Adrenal gland (tissue), 12 donors: ENCODE results near the gene WIPF3. TPM values are rescaled to one million over a fixed set of nuclear protein-coding genes. Genes with fewer than 3 reads are reported as not detected.

ENCODE experiments used
- DNase-seq, 7 donors: peaks; one replicate each; pipeline ENCODE4 v3.0.0-alpha.2; 2019 to 2020
- H3K27ac ChIP-seq, 5 donors: fragments of 200-600 bp; sonication (generic) in 4 of 5; 1 replicate in 3 of 5; 2 replicates in 2 of 5; pipeline versions ENCODE4 v1.5.1 to v1.8.0; 2016 to 2020; ENCODE audit warnings: mild to moderate bottlenecking in 1 of 5
- H3K27me3 ChIP-seq: fragments of 200-600 bp; 2 replicates; pipeline ENCODE4 v1.8.0; 2021
- H3K36me3 ChIP-seq, 2 donors: fragments of 200-600 bp; replicated peaks in 1 of 2; 1 replicate in 1 of 2; 2 replicates in 1 of 2; pipeline versions ENCODE4 v1.5.1 to v1.8.0; 2018 to 2022
- H3K4me1 ChIP-seq, 2 donors: fragments of 200-600 bp; replicated peaks in 1 of 2; 1 replicate in 1 of 2; 2 replicates in 1 of 2; pipeline versions ENCODE4 v1.5.1 to v1.8.0; 2018 to 2021
- H3K4me3 ChIP-seq, 4 donors: fragments of 200-600 bp; sonication (generic) in 3 of 4; one replicate each; pipeline ENCODE4 v1.5.1; 2016 to 2018
- H3K9me3 ChIP-seq, 3 donors: fragments of 200-600 bp; sonication (generic) in 1 of 3; replicated peaks in 1 of 3; 1 replicate in 2 of 3; 2 replicates in 1 of 3; pipeline versions ENCODE4 v1.5.1 to v1.8.0; 2016 to 2021
- POLR2A ChIP-seq, 2 donors: fragments of 450-650 bp; IDR thresholded peaks; one replicate each; pipeline ENCODE4 v1.6.1; 2017; ENCODE audit warnings: antibody characterized with exemption in 2 of 2, mild to moderate bottlenecking in 2 of 2, moderate library complexity in 1 of 2
- WGBS, 4 donors: extraction: QIAGEN DNeasy Blood & Tissue Kit in 2 of 4; methylation state at CpG; one replicate each; pipeline versions ENCODE4 v1.1.5 to v1.1.7; 2013 to 2017; 5-methylcytosine and 5-hydroxymethylcytosine counted together
- intact Hi-C, 2 donors: fragments of 100-400 bp; cut with DNase I; formaldehyde crosslinking; loops; one replicate each; pipeline versions ENCODE4 v1.14.1 to v1.15.0; 2022 to 2023
- polyA plus RNA-seq, 3 donors: library from polyadenylated mRNA; stranded (reverse); fragments of 200-250 nt in 2 of 3; fragments of 350-450 nt in 1 of 3; fragmentation: Illumina TruSeq in 1 of 3; extraction: RNeasy Lipid Tissue Mini Kit (QIAGEN cat#74804) in 1 of 3; gene quantifications; one replicate each; pipeline ENCODE4 v1.2.3, GENCODE V29; 2013 to 2014
- total RNA-seq, 9 donors: library from RNA; depleted of rRNA in 4 of 9; stranded (reverse); fragments of >200 nt in 4 of 9; fragments of 120-200 nt in 1 of 9; fragmentation: NEBNext Ultra II Directional in 1 of 9; extraction: Animal tissue kit (Norgen Biotek cat#: 25700) in 1 of 9; gene quantifications; one replicate each; pipeline versions ENCODE4 v1.1.0 to v1.2.4, GENCODE V29; 2013 to 2023
- TF ChIP-seq, protein P1 (sequence below), 6 experiments: fragments of 450-650 bp in 4 of 6; fragments of 200-600 bp in 2 of 6; sonication (generic) in 1 of 6; IDR thresholded peaks; 1 replicate in 5 of 6; 2 replicates in 1 of 6; pipeline versions ENCODE4 v1.5.1 to v1.8.0; 2016 to 2021; ENCODE audit warnings: antibody characterized with exemption in 6 of 6, mild to moderate bottlenecking in 2 of 6, moderate library complexity in 1 of 6
- donor health status: healthy with polysubstance abuse.
- donor health status: Bipolar disorder and iron deficiency.
- donor health status: DM: yes; HTN: yes; CAD: no.
- donor health status: DM: no; HTN: no; CAD: no.
- donor health status: DM: no; HTN: no; CAD: no.
- donor health status: DM: yes; HTN: yes; CAD: no.

Gene WIPF3
- total and polyA plus RNA-seq, 12 donors = 0.50 to 16.0 (median 5.2) TPM

DNA sequence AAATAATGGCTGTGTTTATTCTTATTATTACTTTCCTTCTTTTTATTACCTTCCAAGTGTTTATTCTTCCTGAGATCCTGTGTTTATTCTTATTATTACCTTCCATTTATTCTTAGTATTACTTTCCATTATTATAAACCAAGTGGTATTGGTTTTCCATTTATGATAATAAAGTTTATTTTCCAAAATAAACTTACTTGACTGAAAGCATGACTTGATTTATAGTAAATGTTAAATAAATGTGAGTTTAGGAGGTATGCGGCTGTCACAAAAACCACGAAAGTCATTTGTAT, 20.2 kb downstream of the WIPF3 start:
- intact Hi-C loops = no loop called here
- no peak overlapping the region for H3K27ac ChIP-seq
- TF ChIP-seq, protein P1, sequence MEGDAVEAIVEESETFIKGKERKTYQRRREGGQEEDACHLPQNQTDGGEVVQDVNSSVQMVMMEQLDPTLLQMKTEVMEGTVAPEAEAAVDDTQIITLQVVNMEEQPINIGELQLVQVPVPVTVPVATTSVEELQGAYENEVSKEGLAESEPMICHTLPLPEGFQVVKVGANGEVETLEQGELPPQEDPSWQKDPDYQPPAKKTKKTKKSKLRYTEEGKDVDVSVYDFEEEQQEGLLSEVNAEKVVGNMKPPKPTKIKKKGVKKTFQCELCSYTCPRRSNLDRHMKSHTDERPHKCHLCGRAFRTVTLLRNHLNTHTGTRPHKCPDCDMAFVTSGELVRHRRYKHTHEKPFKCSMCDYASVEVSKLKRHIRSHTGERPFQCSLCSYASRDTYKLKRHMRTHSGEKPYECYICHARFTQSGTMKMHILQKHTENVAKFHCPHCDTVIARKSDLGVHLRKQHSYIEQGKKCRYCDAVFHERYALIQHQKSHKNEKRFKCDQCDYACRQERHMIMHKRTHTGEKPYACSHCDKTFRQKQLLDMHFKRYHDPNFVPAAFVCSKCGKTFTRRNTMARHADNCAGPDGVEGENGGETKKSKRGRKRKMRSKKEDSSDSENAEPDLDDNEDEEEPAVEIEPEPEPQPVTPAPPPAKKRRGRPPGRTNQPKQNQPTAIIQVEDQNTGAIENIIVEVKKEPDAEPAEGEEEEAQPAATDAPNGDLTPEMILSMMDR (IDR thresholded peaks at IDR 0.05) = no peak
- TF ChIP-seq POLR2A (IDR thresholded peaks at IDR 0.05) = no peak
- H3K36me3 ChIP-seq = no peaks in the 10 kb centered on the region
- H3K9me3 ChIP-seq = peaks cover 0 to 4% (median 0%) of the 10 kb centered on the region in 3 donors
- 92 to 97% (median 96%) methylated on average over 2 of the region's 2 CpGs for WGBS, 4 donors
- no peak for DNase-seq
- H3K4me3 ChIP-seq = no peak overlapping the region
- no peaks in the 10 kb centered on the region for H3K27me3 ChIP-seq
- no peaks in the 10 kb centered on the region for H3K4me1 ChIP-seq

DNA sequence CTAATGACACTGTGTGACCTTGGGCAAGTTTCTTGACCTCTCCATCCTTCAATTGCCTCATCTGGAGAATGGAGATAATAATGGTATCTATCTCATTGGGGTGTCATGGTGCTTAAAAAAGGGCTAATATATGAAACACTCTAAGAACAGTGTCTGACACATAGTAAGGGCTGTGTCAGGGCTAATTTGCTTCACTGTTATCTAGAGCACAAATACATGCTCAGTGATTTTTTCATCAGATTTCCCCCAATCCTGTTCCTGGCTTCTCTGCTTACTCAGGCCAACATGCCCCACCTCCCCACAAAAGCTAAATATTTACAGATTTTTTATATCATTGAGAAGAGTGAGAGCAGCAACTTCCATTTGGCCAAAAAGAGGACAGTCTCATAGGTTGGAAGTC, 20.6 kb downstream of the WIPF3 start:
- no peaks in the 10 kb centered on the region for H3K4me1 ChIP-seq
- H3K27me3 ChIP-seq = no peaks in the 10 kb centered on the region
- H3K27ac ChIP-seq = no peak overlapping the region
- intact Hi-C loops = no loop called here
- peaks cover 0 to under 1% (median 0%) of the 10 kb centered on the region in 3 donors for H3K9me3 ChIP-seq
- no peaks in the 10 kb centered on the region for H3K36me3 ChIP-seq
- no peak for DNase-seq
- TF ChIP-seq, protein P1 (IDR thresholded peaks at IDR 0.05) = no peak
- TF ChIP-seq POLR2A (IDR thresholded peaks at IDR 0.05) = no peak
- no peak overlapping the region for H3K4me3 ChIP-seq

DNA sequence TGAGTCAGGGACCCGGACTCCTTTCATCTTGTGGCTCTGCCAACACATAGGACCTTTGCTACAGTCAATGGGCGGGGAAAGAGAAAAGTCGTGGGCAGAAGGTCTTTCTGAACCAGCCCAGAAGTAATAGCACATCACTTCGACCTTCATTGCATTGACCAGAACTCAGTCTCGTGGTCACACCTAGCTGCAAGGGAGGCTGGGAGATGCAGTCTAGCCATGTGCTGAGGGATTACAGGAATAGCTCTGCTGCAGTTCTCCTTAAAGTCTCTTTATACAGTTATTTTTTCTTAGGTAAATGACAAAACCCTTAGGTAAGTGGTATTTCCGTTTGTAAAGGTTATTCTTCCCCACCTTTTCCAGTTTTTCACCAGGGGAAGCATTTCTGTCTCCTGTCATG, 25.4 kb downstream of the WIPF3 start:
- TF ChIP-seq, protein P1 (IDR thresholded peaks at IDR 0.05) = no peak
- TF ChIP-seq POLR2A (IDR thresholded peaks at IDR 0.05) = no peak
- Histone ChIP-seq H3K27me3 (no peaks in the 10 kb centered on the region), H3K4me3 (no peak overlapping the region), H3K36me3 (no peaks in the 10 kb centered on the region), H3K4me1 (no peaks in the 10 kb centered on the region), H3K9me3 (no peaks in the 10 kb centered on the region), H3K27ac (no peak overlapping the region)
- WGBS, 4 donors = 91 to 96% (median 92%) methylated on average over 6 of the region's 6 CpGs
- no peak for DNase-seq
- intact Hi-C loops = no loop called here

DNA sequence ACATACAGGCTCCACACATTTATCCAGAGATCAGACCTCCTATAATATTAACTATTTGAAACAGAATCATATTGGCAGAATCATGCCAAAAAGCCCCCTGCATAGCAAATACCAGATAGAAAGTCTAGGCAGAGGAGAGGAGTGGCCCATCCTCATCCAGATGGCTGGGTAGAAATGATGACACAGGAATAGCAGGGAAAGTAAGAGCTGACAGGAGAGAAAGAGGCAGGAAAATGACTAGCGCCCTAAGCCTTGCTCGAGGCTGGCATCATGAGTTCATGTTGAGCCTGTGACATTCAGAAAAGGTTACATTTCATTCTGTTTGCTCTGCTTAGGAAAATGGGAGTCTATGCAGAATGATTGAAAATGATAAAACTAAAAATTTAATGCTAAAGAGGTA, 27.6 kb downstream of the WIPF3 start:
- no peak overlapping the region for H3K4me3 ChIP-seq
- WGBS, 4 donors = 83 to 88% (median 86%) methylated on average over 2 of the region's 2 CpGs
- H3K27ac ChIP-seq = no peak overlapping the region
- DNase-seq = no peak
- intact Hi-C loops = no loop called here
- TF ChIP-seq, protein P1 (IDR thresholded peaks at IDR 0.05) = no peak
- TF ChIP-seq POLR2A (IDR thresholded peaks at IDR 0.05) = no peak
- H3K27me3 ChIP-seq = no peaks in the 10 kb centered on the region
- no peaks in the 10 kb centered on the region for H3K36me3 ChIP-seq
- H3K9me3 ChIP-seq = no peaks in the 10 kb centered on the region
- no peaks in the 10 kb centered on the region for H3K4me1 ChIP-seq
